DLD1 (cell line): Measurements from ENCODE around the gene CFAP251.

ENCODE experiments used
- in situ Hi-C: cut with HindIII; loops from 2 replicates; pipeline ENCODE4 v1.10.0; 2017; ENCODE audit warnings: low sequenced_read_pairs

Gene CFAP251

GRCh38 chr12:122049827-122050226, 131.4 kb downstream of the CFAP251 start:
- in situ Hi-C loops = no loop called here

DNA sequence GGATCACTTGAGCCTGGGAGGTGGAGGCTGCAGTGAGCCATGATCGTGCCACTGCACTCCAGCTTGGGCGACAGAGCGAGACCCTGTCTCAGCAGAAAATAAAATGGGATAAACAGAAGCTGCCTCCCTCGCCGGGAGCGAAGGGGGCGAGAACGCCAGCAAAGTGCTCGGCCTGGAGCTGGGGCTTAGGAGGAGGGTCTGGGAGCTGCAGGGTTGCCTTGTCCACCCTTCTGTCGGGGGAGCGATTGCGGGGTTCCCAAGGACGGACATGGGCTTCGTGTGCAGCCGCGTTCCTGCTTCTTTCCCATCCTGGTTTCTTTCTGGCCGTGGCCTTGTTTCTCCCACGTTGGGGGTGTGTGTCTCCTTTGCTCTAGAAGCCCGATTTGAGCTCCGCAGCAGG, 132.3 kb downstream of the CFAP251 start:
- in situ Hi-C loops = no loop called here

DNA sequence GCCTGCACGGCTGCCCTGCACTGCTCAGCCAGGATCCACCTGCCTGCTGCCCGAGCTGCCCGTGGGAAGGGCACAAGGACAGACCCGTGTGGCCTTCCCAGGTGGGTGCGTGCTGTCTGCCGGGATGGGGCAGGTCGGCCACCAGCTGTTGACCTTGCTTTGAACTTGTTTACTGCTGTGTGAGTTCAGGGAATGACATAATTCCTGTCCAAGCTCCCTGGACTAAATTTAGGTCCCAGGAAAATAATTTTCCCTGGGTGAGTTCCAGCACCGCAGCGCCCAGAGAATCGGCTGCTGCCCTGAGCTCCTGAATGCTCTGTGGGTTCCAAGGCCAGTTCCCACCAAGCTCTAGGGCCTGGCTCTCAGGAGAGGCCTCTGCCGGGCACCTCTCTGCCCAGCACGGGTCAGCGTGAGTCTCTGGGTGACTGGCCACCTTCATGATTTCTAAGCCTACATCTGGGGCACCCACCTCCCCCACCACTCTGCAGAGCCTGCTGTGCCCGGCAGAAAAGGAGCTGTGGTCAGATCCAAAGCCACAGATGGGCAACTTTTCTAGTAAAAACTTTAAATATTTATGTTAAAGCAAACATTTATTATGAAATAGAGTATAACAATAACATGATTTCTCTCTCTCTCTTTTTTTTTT, 133.0 kb downstream of the CFAP251 start:
- in situ Hi-C loops = no loop called here

DNA sequence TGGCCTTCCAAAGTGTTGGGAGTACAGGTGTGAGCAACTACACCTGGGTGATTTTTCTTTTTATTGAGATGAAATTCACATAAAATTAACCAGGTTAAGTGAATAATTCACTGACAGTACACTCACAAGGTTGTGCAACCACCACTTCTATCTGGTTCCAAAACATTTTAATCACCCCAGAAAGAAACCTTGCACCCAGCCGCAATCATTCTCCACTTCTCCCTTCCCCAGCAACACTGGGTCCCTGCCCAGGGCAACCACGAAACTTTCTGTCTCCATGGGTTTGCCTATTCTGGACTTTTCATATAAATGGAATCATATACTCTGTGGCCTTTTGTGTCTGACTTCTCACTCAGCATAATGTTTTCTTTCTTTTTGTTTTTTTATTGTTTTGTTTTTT, 133.9 kb downstream of the CFAP251 start:
- in situ Hi-C loops = no loop called here
